ENCODE measurements around the gene ZNF777.

ZNF777 gene

GRCh38 chr7:149476791-149477190, 15.9 kb upstream of the ZNF777 start:
- no peak for DNase-seq (ENCODE audit: low spot score)

GRCh38 chr7:149475121-149476045, 14.5 kb upstream of the ZNF777 start:
- no peak for DNase-seq (ENCODE audit: low spot score)

- DNase-seq (ENCODE audit: low spot score): no peak
Observed at GRCh38 chr7:149474309-149475120, 13.7 kb upstream of the ZNF777 start.

GRCh38 chr7:149473251-149473650, 12.4 kb upstream of the ZNF777 start:
- DNase-seq (ENCODE audit: low spot score): no peak

- no peak for DNase-seq (ENCODE audit: low spot score)
Observed at GRCh38 chr7:149471289-149471953, 10.6 kb upstream of the ZNF777 start.

- no peak for DNase-seq (ENCODE audit: low spot score)
Observed at GRCh38 chr7:149469806-149470205, 8.9 kb upstream of the ZNF777 start.

- DNase-seq (ENCODE audit: low spot score): no peak
Observed at GRCh38 chr7:149468208-149468607, 7.3 kb upstream of the ZNF777 start.

- no peak for DNase-seq (ENCODE audit: low spot score)
Observed at GRCh38 chr7:149467321-149467859, 6.5 kb upstream of the ZNF777 start.

- DNase-seq (ENCODE audit: low spot score): no peak
Observed at GRCh38 chr7:149466364-149466763, 5.5 kb upstream of the ZNF777 start.

- DNase-seq (ENCODE audit: low spot score): no peak
Observed at GRCh38 chr7:149463500-149464161, 2.8 kb upstream of the ZNF777 start.

GRCh38 chr7:149462101-149462520, 1.2 kb upstream of the ZNF777 start:
- DNase-seq (ENCODE audit: low spot score): no peak

GRCh38 chr7:149459540-149460452, 1.1 kb downstream of the ZNF777 start:
- DNase-seq (ENCODE audit: low spot score): no peak

GRCh38 chr7:149459201-149459539, 1.7 kb downstream of the ZNF777 start:
- DNase-seq (ENCODE audit: low spot score): no peak

- DNase-seq (ENCODE audit: low spot score): no peak
Observed at GRCh38 chr7:149458235-149458634, 2.6 kb downstream of the ZNF777 start.

- DNase-seq (ENCODE audit: low spot score): no peak
Observed at GRCh38 chr7:149457766-149458165, 3.1 kb downstream of the ZNF777 start.

- DNase-seq (ENCODE audit: low spot score): no peak
Observed at GRCh38 chr7:149456506-149457421, 4.1 kb downstream of the ZNF777 start.

- no peak for DNase-seq (ENCODE audit: low spot score)
Observed at GRCh38 chr7:149455175-149455950, 5.5 kb downstream of the ZNF777 start.

- no peak for DNase-seq (ENCODE audit: low spot score)
Observed at GRCh38 chr7:149454750-149455149, 6.1 kb downstream of the ZNF777 start.

GRCh38 chr7:149454006-149454405, 6.9 kb downstream of the ZNF777 start:
- no peak for DNase-seq (ENCODE audit: low spot score)

All from globus pallidus (tissue), 1 donor.